ENCODE data around the gene MRPL17. TPM values are rescaled to one million over a fixed set of nuclear protein-coding genes. Genes with fewer than 3 reads are reported as not detected.

The MRPL17 gene
- total RNA-seq, 1 experiment from 2014 or later, result 77.1 TPM

DNA sequence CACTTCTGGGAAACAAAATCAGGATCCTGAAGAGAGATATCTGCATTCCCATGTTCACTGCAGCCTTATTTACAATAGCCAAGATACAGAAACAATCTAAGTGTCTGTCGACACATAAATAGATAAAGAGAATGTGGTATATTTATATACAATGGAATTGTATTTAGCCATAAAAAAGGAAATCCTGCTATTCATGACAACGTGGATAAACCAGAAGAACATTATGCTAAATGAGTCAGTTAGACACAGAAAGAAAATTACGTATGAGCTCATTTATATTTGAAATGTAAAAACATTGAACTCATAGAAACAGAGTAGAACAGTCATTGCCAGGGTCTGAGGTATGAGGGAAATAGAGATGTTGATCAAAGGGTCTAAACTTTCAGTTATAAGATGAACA lies 6.1 kb downstream of the MRPL17 start:
- H3K27ac Mint-ChIP-seq, result no peak overlapping the region
- H3K4me3 Mint-ChIP-seq, result no peak overlapping the region
- H3K9me3 Mint-ChIP-seq, result no peaks in the 10 kb centered on the region
- ATAC-seq (no peak), DNase-seq (ENCODE audit: low spot score) (no peak)
- H3K4me1 Mint-ChIP-seq, result peaks cover 12% of the 10 kb centered on the region
- TF ChIP-seq RORB (CRISPR knock-in tag; IDR thresholded peaks at IDR 0.05) (no peak), JAZF1 (CRISPR knock-in tag; IDR thresholded peaks at IDR 0.05) (no peak)
- TF ChIP-seq, protein P1, sequence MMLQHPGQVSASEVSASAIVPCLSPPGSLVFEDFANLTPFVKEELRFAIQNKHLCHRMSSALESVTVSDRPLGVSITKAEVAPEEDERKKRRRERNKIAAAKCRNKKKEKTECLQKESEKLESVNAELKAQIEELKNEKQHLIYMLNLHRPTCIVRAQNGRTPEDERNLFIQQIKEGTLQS (CRISPR knock-in tag; conservative IDR thresholded peaks at IDR 0.05), result no peak
- no peaks in the 10 kb centered on the region; the same call in 1 of the 2 replicates for H3K27me3 Mint-ChIP-seq (ENCODE audit: low read depth)
- ChIA-PET POLR2A (interaction anchor here (0.6 kb wide), 1 partner anchor 1104 kb away, joined by 3 read pairs; no protein-coding TSS in a partner anchor), CTCF (interaction anchor here (0.7 kb wide), 1 partner anchor 146 kb away, joined by 3 read pairs; no protein-coding TSS in a partner anchor)
- peaks cover 16% of the 10 kb centered on the region for H3K36me3 Mint-ChIP-seq

DNA sequence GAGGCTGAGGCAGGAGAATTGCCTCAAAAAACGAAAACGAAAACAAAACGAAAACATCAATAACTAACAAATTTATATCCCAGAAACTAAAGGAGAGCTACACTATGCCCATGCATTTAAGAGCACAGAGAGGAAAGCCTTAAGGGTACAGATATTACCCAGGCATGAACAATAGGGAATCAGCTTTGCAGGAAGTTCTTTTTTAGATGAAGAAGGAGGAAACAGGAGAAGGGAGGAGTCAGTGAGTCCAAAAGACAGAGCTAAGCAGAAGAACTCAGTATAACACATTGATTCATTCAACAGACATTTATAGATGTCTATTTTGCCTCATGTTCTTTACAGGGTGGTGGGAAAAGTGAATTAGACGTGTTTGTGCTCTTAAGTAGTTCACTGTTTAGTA lies 8.3 kb downstream of the MRPL17 start:
- Mint-ChIP-seq H3K4me1 (no peaks in the 10 kb centered on the region), H3K27ac (no peak overlapping the region), H3K27me3 (ENCODE audit: low read depth) (no peaks in the 10 kb centered on the region; the same call in 1 of the 2 replicates), H3K9me3 (no peaks in the 10 kb centered on the region), H3K4me3 (no peak overlapping the region), H3K36me3 (no peaks in the 10 kb centered on the region)
- TF ChIP-seq, protein P2, sequence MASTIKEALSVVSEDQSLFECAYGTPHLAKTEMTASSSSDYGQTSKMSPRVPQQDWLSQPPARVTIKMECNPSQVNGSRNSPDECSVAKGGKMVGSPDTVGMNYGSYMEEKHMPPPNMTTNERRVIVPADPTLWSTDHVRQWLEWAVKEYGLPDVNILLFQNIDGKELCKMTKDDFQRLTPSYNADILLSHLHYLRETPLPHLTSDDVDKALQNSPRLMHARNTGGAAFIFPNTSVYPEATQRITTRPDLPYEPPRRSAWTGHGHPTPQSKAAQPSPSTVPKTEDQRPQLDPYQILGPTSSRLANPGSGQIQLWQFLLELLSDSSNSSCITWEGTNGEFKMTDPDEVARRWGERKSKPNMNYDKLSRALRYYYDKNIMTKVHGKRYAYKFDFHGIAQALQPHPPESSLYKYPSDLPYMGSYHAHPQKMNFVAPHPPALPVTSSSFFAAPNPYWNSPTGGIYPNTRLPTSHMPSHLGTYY (CRISPR knock-in tag; IDR thresholded peaks at IDR 0.05), result no peak
- TF ChIP-seq, protein P3, sequence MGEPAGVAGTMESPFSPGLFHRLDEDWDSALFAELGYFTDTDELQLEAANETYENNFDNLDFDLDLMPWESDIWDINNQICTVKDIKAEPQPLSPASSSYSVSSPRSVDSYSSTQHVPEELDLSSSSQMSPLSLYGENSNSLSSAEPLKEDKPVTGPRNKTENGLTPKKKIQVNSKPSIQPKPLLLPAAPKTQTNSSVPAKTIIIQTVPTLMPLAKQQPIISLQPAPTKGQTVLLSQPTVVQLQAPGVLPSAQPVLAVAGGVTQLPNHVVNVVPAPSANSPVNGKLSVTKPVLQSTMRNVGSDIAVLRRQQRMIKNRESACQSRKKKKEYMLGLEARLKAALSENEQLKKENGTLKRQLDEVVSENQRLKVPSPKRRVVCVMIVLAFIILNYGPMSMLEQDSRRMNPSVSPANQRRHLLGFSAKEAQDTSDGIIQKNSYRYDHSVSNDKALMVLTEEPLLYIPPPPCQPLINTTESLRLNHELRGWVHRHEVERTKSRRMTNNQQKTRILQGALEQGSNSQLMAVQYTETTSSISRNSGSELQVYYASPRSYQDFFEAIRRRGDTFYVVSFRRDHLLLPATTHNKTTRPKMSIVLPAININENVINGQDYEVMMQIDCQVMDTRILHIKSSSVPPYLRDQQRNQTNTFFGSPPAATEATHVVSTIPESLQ (CRISPR knock-in tag; IDR thresholded peaks at IDR 0.05), result no peak
- TF ChIP-seq ZNF121 (CRISPR knock-in tag; IDR thresholded peaks at IDR 0.05), result no peak
- no peak for TF ChIP-seq ZNF671 (CRISPR knock-in tag; IDR thresholded peaks at IDR 0.05)
- no peak for TF ChIP-seq JUN (CRISPR knock-in tag; IDR thresholded peaks at IDR 0.05)
- TF ChIP-seq NFATC4 (CRISPR knock-in tag; IDR thresholded peaks at IDR 0.05), result no peak
- TF ChIP-seq MXD4 (CRISPR knock-in tag; IDR thresholded peaks at IDR 0.05; ENCODE audit: borderline replicate concordance), result no peak
- TF ChIP-seq, protein P4, sequence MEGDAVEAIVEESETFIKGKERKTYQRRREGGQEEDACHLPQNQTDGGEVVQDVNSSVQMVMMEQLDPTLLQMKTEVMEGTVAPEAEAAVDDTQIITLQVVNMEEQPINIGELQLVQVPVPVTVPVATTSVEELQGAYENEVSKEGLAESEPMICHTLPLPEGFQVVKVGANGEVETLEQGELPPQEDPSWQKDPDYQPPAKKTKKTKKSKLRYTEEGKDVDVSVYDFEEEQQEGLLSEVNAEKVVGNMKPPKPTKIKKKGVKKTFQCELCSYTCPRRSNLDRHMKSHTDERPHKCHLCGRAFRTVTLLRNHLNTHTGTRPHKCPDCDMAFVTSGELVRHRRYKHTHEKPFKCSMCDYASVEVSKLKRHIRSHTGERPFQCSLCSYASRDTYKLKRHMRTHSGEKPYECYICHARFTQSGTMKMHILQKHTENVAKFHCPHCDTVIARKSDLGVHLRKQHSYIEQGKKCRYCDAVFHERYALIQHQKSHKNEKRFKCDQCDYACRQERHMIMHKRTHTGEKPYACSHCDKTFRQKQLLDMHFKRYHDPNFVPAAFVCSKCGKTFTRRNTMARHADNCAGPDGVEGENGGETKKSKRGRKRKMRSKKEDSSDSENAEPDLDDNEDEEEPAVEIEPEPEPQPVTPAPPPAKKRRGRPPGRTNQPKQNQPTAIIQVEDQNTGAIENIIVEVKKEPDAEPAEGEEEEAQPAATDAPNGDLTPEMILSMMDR (IDR thresholded peaks at IDR 0.05), result no peak
- TF ChIP-seq, protein P5, sequence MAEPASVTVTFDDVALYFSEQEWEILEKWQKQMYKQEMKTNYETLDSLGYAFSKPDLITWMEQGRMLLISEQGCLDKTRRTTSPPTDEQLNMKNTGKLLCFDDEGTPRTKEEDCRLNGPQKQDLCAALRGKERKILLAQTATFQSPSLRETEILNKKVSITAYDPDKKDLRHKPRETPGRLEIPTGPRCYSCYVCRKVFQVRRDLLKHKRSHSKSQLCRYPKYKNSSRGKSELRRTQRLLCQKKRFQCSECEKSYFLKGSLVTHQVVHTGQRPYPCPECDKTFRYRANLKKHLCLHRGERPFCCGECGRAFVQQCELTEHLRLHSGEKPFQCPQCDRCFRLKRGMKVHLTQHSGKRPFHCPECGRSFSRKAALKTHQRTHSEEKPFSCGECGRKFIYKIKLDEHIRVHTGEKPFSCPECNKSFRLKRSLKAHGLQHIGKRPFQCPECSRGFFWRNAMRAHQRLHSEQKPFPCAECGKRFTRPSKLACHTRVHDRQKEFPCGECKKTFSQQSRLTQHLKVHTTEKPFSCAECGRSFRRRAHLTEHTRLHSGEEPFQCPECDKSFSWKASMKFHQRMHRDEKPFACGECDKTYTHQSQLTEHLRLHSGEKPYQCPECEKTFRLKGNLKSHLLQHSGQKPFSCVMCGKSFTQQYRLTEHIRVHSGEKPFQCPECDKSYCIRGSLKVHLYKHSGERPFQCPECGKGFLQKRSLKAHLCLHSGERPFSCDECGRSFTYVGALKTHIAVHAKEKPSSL (CRISPR knock-in tag; conservative IDR thresholded peaks at IDR 0.05), result no peak
- TF ChIP-seq, protein P6, sequence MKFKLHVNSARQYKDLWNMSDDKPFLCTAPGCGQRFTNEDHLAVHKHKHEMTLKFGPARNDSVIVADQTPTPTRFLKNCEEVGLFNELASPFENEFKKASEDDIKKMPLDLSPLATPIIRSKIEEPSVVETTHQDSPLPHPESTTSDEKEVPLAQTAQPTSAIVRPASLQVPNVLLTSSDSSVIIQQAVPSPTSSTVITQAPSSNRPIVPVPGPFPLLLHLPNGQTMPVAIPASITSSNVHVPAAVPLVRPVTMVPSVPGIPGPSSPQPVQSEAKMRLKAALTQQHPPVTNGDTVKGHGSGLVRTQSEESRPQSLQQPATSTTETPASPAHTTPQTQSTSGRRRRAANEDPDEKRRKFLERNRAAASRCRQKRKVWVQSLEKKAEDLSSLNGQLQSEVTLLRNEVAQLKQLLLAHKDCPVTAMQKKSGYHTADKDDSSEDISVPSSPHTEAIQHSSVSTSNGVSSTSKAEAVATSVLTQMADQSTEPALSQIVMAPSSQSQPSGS (CRISPR knock-in tag; IDR thresholded peaks at IDR 0.05; ENCODE audit: borderline replicate concordance, low read depth), result no peak
- TF ChIP-seq, protein P7, sequence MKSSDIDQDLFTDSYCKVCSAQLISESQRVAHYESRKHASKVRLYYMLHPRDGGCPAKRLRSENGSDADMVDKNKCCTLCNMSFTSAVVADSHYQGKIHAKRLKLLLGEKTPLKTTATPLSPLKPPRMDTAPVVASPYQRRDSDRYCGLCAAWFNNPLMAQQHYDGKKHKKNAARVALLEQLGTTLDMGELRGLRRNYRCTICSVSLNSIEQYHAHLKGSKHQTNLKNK (CRISPR knock-in tag; IDR thresholded peaks at IDR 0.05), result no peak
- TF ChIP-seq, protein P8, sequence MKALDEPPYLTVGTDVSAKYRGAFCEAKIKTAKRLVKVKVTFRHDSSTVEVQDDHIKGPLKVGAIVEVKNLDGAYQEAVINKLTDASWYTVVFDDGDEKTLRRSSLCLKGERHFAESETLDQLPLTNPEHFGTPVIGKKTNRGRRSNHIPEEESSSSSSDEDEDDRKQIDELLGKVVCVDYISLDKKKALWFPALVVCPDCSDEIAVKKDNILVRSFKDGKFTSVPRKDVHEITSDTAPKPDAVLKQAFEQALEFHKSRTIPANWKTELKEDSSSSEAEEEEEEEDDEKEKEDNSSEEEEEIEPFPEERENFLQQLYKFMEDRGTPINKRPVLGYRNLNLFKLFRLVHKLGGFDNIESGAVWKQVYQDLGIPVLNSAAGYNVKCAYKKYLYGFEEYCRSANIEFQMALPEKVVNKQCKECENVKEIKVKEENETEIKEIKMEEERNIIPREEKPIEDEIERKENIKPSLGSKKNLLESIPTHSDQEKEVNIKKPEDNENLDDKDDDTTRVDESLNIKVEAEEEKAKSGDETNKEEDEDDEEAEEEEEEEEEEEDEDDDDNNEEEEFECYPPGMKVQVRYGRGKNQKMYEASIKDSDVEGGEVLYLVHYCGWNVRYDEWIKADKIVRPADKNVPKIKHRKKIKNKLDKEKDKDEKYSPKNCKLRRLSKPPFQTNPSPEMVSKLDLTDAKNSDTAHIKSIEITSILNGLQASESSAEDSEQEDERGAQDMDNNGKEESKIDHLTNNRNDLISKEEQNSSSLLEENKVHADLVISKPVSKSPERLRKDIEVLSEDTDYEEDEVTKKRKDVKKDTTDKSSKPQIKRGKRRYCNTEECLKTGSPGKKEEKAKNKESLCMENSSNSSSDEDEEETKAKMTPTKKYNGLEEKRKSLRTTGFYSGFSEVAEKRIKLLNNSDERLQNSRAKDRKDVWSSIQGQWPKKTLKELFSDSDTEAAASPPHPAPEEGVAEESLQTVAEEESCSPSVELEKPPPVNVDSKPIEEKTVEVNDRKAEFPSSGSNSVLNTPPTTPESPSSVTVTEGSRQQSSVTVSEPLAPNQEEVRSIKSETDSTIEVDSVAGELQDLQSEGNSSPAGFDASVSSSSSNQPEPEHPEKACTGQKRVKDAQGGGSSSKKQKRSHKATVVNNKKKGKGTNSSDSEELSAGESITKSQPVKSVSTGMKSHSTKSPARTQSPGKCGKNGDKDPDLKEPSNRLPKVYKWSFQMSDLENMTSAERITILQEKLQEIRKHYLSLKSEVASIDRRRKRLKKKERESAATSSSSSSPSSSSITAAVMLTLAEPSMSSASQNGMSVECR (CRISPR knock-in tag; IDR thresholded peaks at IDR 0.05; ENCODE audit: borderline replicate concordance), result no peak
- no peak for TF ChIP-seq ZNF423 (CRISPR knock-in tag; IDR thresholded peaks at IDR 0.05)
- ChIA-PET POLR2A (no interaction called here), CTCF (interaction anchor here (1.9 kb wide), 1 partner anchor 144 kb away, joined by 6 read pairs; no protein-coding TSS in a partner anchor)
- no peak for ATAC-seq
- DNase-seq (ENCODE audit: low spot score), result no peak
